CD14-positive monocyte (primary cell): ENCODE data around the gene ZFPM1. TPM values are rescaled to one million over a fixed set of nuclear protein-coding genes. Genes with fewer than 3 reads are reported as not detected.

Experiments
- DNase-seq, 3 donors: peaks; one replicate each; pipeline ENCODE4 v3.0.0-alpha.2; 2011 to 2022
- H2AFZ ChIP-seq: 2 replicates; pipeline ENCODE4 v1.6.0; 2012; ENCODE audit warnings: mild to moderate bottlenecking, low read depth, low read length, inconsistent platforms; ENCODE audit not compliant: insufficient read depth, poor library complexity, severe bottlenecking
- H3K27ac ChIP-seq, 2 donors: 1 replicate in 1 of 2; 2 replicates in 1 of 2; pipeline ENCODE4 v1.5.1; 2012 to 2013; ENCODE audit warnings: low read length in 2 of 2, control low read depth in 1 of 2, inconsistent platforms in 1 of 2, low read depth in 1 of 2, mild to moderate bottlenecking in 1 of 2
- H3K27me3 ChIP-seq, 2 donors: one replicate each; pipeline versions ENCODE4 v1.6.0 to v1.6.1; 2011 to 2013; ENCODE audit warnings: low read length in 2 of 2; ENCODE audit not compliant: control insufficient read depth in 2 of 2, insufficient read depth in 2 of 2
- H3K36me3 ChIP-seq, 2 donors: replicated peaks in 1 of 2; 1 replicate in 1 of 2; 2 replicates in 1 of 2; pipeline versions ENCODE4 v1.5.1 to v1.6.1; 2012 to 2013; ENCODE audit warnings: low read length in 2 of 2, control low read depth in 1 of 2, inconsistent platforms in 1 of 2, mild to moderate bottlenecking in 1 of 2; ENCODE audit not compliant: insufficient read depth in 2 of 2, control insufficient read depth in 1 of 2
- H3K4me1 ChIP-seq, 2 donors: 1 replicate in 1 of 2; 2 replicates in 1 of 2; pipeline versions ENCODE4 v1.5.1 to v1.6.1; 2012 to 2013; ENCODE audit warnings: low read length in 2 of 2, control low read depth in 1 of 2, inconsistent platforms in 1 of 2, mild to moderate bottlenecking in 1 of 2, moderate library complexity in 1 of 2; ENCODE audit not compliant: insufficient read depth in 2 of 2, control insufficient read depth in 1 of 2
- H3K4me2 ChIP-seq: replicated peaks from 2 replicates; pipeline ENCODE3; 2012; ENCODE audit warnings: low read length, moderate library complexity, mild to moderate bottlenecking; ENCODE audit not compliant: poor library complexity, severe bottlenecking; ENCODE audit errors: extremely low read depth
- H3K4me3 ChIP-seq, 3 experiments: fragments of 200-600 bp in 1 of 3; sonication (generic) in 1 of 3; replicated peaks in 1 of 3; 1 replicate in 2 of 3; 2 replicates in 1 of 3; pipeline ENCODE4 v1.5.1; 2011 to 2013; ENCODE audit warnings: low read length in 3 of 3, mild to moderate bottlenecking in 3 of 3, control low read depth in 2 of 3, low read depth in 2 of 3, inconsistent platforms in 1 of 3, moderate library complexity in 1 of 3
- H3K79me2 ChIP-seq: 2 replicates; pipeline ENCODE4 v1.6.0; 2012; ENCODE audit warnings: mild to moderate bottlenecking, control low read depth, inconsistent platforms, low read length, moderate library complexity; ENCODE audit not compliant: insufficient read depth
- H3K9ac ChIP-seq: 2 replicates; pipeline ENCODE4 v1.6.0; 2017; ENCODE audit warnings: low read length, mild to moderate bottlenecking; ENCODE audit not compliant: insufficient read depth, poor library complexity, severe bottlenecking
- H3K9me3 ChIP-seq, 2 donors: replicated peaks in 1 of 2; 1 replicate in 1 of 2; 2 replicates in 1 of 2; pipeline versions ENCODE4 v1.5.1 to v1.6.1; 2012 to 2013; ENCODE audit warnings: low read length in 2 of 2, control low read depth in 1 of 2; ENCODE audit not compliant: control insufficient read depth in 1 of 2, insufficient read depth in 1 of 2
- H4K20me1 ChIP-seq: 2 replicates; pipeline ENCODE4 v1.6.0; 2012; ENCODE audit warnings: mild to moderate bottlenecking, low read length, control low read depth, moderate library complexity; ENCODE audit not compliant: insufficient read depth
- H3K27ac Mint-ChIP-seq, 7 donors: one replicate each; pipeline ENCODE4 v1.8.0; 2020; ENCODE audit warnings: mild to moderate bottlenecking in 7 of 7, mixed read lengths in 7 of 7, moderate library complexity in 6 of 7, inconsistent platforms in 2 of 7
- H3K27me3 Mint-ChIP-seq, 3 donors: one replicate each; pipeline ENCODE4 v1.8.0; 2021 to 2022; ENCODE audit warnings: low read depth in 3 of 3, mild to moderate bottlenecking in 3 of 3, mixed read lengths in 3 of 3, moderate library complexity in 3 of 3, inconsistent platforms in 1 of 3
- H3K36me3 Mint-ChIP-seq, 2 donors: one replicate each; pipeline ENCODE4 v1.8.0; 2020; ENCODE audit warnings: mixed read lengths in 2 of 2, inconsistent platforms in 1 of 2, mild to moderate bottlenecking in 1 of 2
- H3K4me1 Mint-ChIP-seq: one replicate; pipeline ENCODE4 v1.8.0; 2020; ENCODE audit warnings: mild to moderate bottlenecking, mixed read lengths
- H3K4me3 Mint-ChIP-seq, 2 donors: one replicate each; pipeline ENCODE4 v1.8.0; 2020; ENCODE audit warnings: mild to moderate bottlenecking in 2 of 2, mixed read lengths in 2 of 2, moderate library complexity in 1 of 2
- H3K9me3 Mint-ChIP-seq, 7 donors: one replicate each; pipeline ENCODE4 v1.8.0; 2020 to 2022; ENCODE audit warnings: mixed read lengths in 7 of 7, mild to moderate bottlenecking in 6 of 7, moderate library complexity in 6 of 7, inconsistent platforms in 2 of 7
- CTCF ChIP-seq: fragments of 200-600 bp; IDR thresholded peaks from one replicate; pipeline ENCODE4 v1.8.0; 2022; ENCODE audit warnings: antibody characterized with exemption, mild to moderate bottlenecking
- WGBS: methylation state at CpG from one replicate; pipeline ENCODE4 v1.1.5; 2013; ENCODE audit warnings: missing lambda C conversion rate; ENCODE audit not compliant: insufficient coverage; 5-methylcytosine and 5-hydroxymethylcytosine counted together
- intact Hi-C, 2 donors: fragments of 100-400 bp; cut with micrococcal nuclease; formaldehyde crosslinking; loops; one replicate each; pipeline versions ENCODE4 v1.15.0 to v1.15.1; 2023
- polyA plus RNA-seq, 3 donors: library from polyadenylated mRNA; depleted of rRNA in 1 of 3; unstranded in 2 of 3; stranded (reverse) in 1 of 3; fragments of 300-500 nt in 2 of 3; fragments of >200 nt in 1 of 3; fragmentation: Illumina TruSeq in 2 of 3; gene quantifications; 1 replicate in 2 of 3; 2 replicates in 1 of 3; pipeline ENCODE4 v1.2.3, GENCODE V29; 2012 to 2021

Gene ZFPM1
- polyA plus RNA-seq, 3 donors = 0.04 to 0.19 (median 0.12) TPM

- Histone ChIP-seq H3K27ac (no peak overlapping the region), H3K4me1 (no peaks in the 10 kb centered on the region), H3K4me3 (no peak overlapping the region), H3K9me3 (no peaks in the 10 kb centered on the region), H3K4me2 (no peak overlapping the region), H3K36me3 (no peaks in the 10 kb centered on the region), H3K27me3 (peaks cover 0 to 29% of the 10 kb centered on the region in 2 donors), H3K9ac (no peak overlapping the region), H4K20me1 (no peaks in the 10 kb centered on the region), H3K79me2 (no peaks in the 10 kb centered on the region), H2AFZ (no peak overlapping the region)
- peaks cover 20 to 48% (median 25%) of the 10 kb centered on the region in 3 donors for H3K27me3 Mint-ChIP-seq
- WGBS = 90% methylated on average over 8 of the region's 9 CpGs
- H3K9me3 Mint-ChIP-seq = peaks cover 0 to 2% (median 0%) of the 10 kb centered on the region in 7 donors
- H3K4me3 Mint-ChIP-seq = no peak overlapping the region
- no peak for TF ChIP-seq CTCF
- H3K27ac Mint-ChIP-seq = no peak overlapping the region
- DNase-seq = no peak
- no peaks in the 10 kb centered on the region for H3K4me1 Mint-ChIP-seq
- intact Hi-C loops = loop anchor here (1.0 to 5.0 kb wide), 2 partner anchors 84 to 85 kb away; no protein-coding TSS in a partner anchor
- no peaks in the 10 kb centered on the region for H3K36me3 Mint-ChIP-seq
These were observed 73.8 kb downstream of the ZFPM1 start for GRCh38 chr16:88526906-88527185.

- DNase-seq = peak; percentile 21 to 47 (median 28)
- TF ChIP-seq CTCF = peak; percentile 87
- H3K27me3 Mint-ChIP-seq = peaks cover 20 to 43% (median 25%) of the 10 kb centered on the region in 3 donors
- no peak overlapping the region for H3K9ac ChIP-seq
- peaks cover 0 to 2% (median 0%) of the 10 kb centered on the region in 7 donors for H3K9me3 Mint-ChIP-seq
- H4K20me1 ChIP-seq = no peaks in the 10 kb centered on the region
- no peak overlapping the region for H3K27ac Mint-ChIP-seq
- intact Hi-C loops = loop anchor here (1.0 to 5.0 kb wide), 2 partner anchors 84 to 85 kb away; no protein-coding TSS in a partner anchor
- no peaks in the 10 kb centered on the region for H3K4me1 ChIP-seq
- H3K4me3 Mint-ChIP-seq = no peak overlapping the region
- H3K4me3 ChIP-seq = no peak overlapping the region
- no peaks in the 10 kb centered on the region for H3K9me3 ChIP-seq
- H2AFZ ChIP-seq = no peak overlapping the region
- H3K4me2 ChIP-seq = no peak overlapping the region
- H3K79me2 ChIP-seq = no peaks in the 10 kb centered on the region
- no peak overlapping the region for H3K27ac ChIP-seq
- H3K4me1 Mint-ChIP-seq = no peaks in the 10 kb centered on the region
- H3K36me3 ChIP-seq = no peaks in the 10 kb centered on the region
- no peaks in the 10 kb centered on the region for H3K36me3 Mint-ChIP-seq
- H3K27me3 ChIP-seq = peaks cover 0 to 28% of the 10 kb centered on the region in 2 donors
- WGBS = 43% methylated on average over 30 of the region's 32 CpGs
These were observed 74.3 kb downstream of the ZFPM1 start for GRCh38 chr16:88527186-88527936.
